OCI-LY3 (cell line): ENCODE measurements around the gene SEPTIN1.

Source experiments
- CTCF ChIP-seq: fragments of 200-600, 300-600 bp; sonication (generic); IDR thresholded peaks from 2 replicates; pipeline ENCODE4 v1.5.1; 2014; ENCODE audit warnings: antibody characterized with exemption, low read length, low read depth
- EZH2phosphoT487 ChIP-seq: fragments of 200-600 bp; shearing (Covaris generic); IDR thresholded peaks from 2 replicates; pipeline ENCODE4 v1.6.1; 2018; ENCODE audit warnings: antibody characterized with exemption, mixed run types, low read depth

- TF ChIP-seq CTCF = no peak
- TF ChIP-seq EZH2phosphoT487 = no peak
These were observed 5.1 kb downstream of the SEPTIN1 start for GRCh38 chr16:30377050-30377811.
